ENCODE data around the gene SRCAP. TPM values are rescaled to one million over a fixed set of nuclear protein-coding genes. Genes with fewer than 3 reads are reported as not detected.

The SRCAP gene
- total RNA-seq, 1 donor from 2014 or later = 60.1 TPM

- peak overlapping the region; percentile 81 for H3K27ac Mint-ChIP-seq (ENCODE audit: unreplicated experiment)
- peaks cover 13% of the 10 kb centered on the region for H3K4me1 Mint-ChIP-seq (ENCODE audit: low read depth, unreplicated experiment)
- H3K4me3 Mint-ChIP-seq (ENCODE audit: unreplicated experiment) = peak overlapping the region; percentile 93
- no peak for DNase-seq
- H3K27me3 Mint-ChIP-seq (ENCODE audit: unreplicated experiment) = peaks cover 9% of the 10 kb centered on the region
- peaks cover 11% of the 10 kb centered on the region for H3K36me3 Mint-ChIP-seq (ENCODE audit: unreplicated experiment)
- peaks cover 9% of the 10 kb centered on the region for H3K9me3 Mint-ChIP-seq (ENCODE audit: unreplicated experiment)
- no peak for TF ChIP-seq CTCF (IDR thresholded peaks at IDR 0.05; ENCODE audit: partially characterized antibody, unreplicated experiment)
Observed at GRCh38 chr16:30762991-30763725, 64.2 kb downstream of the SRCAP start.

- Mint-ChIP-seq H3K27ac (ENCODE audit: unreplicated experiment) (no peak overlapping the region), H3K36me3 (ENCODE audit: unreplicated experiment) (peaks cover 9% of the 10 kb centered on the region), H3K4me1 (ENCODE audit: low read depth, unreplicated experiment) (peaks cover 14% of the 10 kb centered on the region), H3K27me3 (ENCODE audit: unreplicated experiment) (peaks cover 9% of the 10 kb centered on the region), H3K9me3 (ENCODE audit: unreplicated experiment) (peaks cover 10% of the 10 kb centered on the region), H3K4me3 (ENCODE audit: unreplicated experiment) (no peak overlapping the region)
- TF ChIP-seq CTCF (IDR thresholded peaks at IDR 0.05; ENCODE audit: partially characterized antibody, unreplicated experiment) = no peak
- no peak for DNase-seq
Observed at GRCh38 chr16:30764086-30764485, 65.1 kb downstream of the SRCAP start.

GRCh38 chr16:30764816-30765465 lies 66.0 kb downstream of the SRCAP start:
- H3K4me3 Mint-ChIP-seq (ENCODE audit: unreplicated experiment) = no peak overlapping the region
- peaks cover 8% of the 10 kb centered on the region for H3K27me3 Mint-ChIP-seq (ENCODE audit: unreplicated experiment)
- H3K9me3 Mint-ChIP-seq (ENCODE audit: unreplicated experiment) = peaks cover 10% of the 10 kb centered on the region
- no peak for DNase-seq
- H3K4me1 Mint-ChIP-seq (ENCODE audit: low read depth, unreplicated experiment) = peaks cover 14% of the 10 kb centered on the region
- no peak overlapping the region for H3K27ac Mint-ChIP-seq (ENCODE audit: unreplicated experiment)
- peaks cover 5% of the 10 kb centered on the region for H3K36me3 Mint-ChIP-seq (ENCODE audit: unreplicated experiment)
- TF ChIP-seq CTCF (IDR thresholded peaks at IDR 0.05; ENCODE audit: partially characterized antibody, unreplicated experiment) = no peak

- H3K9me3 Mint-ChIP-seq (ENCODE audit: unreplicated experiment) = peaks cover 8% of the 10 kb centered on the region
- peaks cover 6% of the 10 kb centered on the region for H3K27me3 Mint-ChIP-seq (ENCODE audit: unreplicated experiment)
- peaks cover 5% of the 10 kb centered on the region for H3K36me3 Mint-ChIP-seq (ENCODE audit: unreplicated experiment)
- no peak for TF ChIP-seq CTCF (IDR thresholded peaks at IDR 0.05; ENCODE audit: partially characterized antibody, unreplicated experiment)
- peaks cover 8% of the 10 kb centered on the region for H3K4me1 Mint-ChIP-seq (ENCODE audit: low read depth, unreplicated experiment)
- H3K4me3 Mint-ChIP-seq (ENCODE audit: unreplicated experiment) = no peak overlapping the region
- DNase-seq = no peak
- H3K27ac Mint-ChIP-seq (ENCODE audit: unreplicated experiment) = no peak overlapping the region
Observed at GRCh38 chr16:30766206-30766932, 67.4 kb downstream of the SRCAP start.
